Esophagus muscularis mucosa (tissue), 4 donors: Measurements from ENCODE around the gene EEF1AKMT3. TPM values are rescaled to one million over a fixed set of nuclear protein-coding genes. Genes with fewer than 3 reads are reported as not detected.
A peak's percentile ranks its signal among the peaks of the same experiment; 100 is the strongest.

Experiments
- DNase-seq: peaks from one replicate; pipeline ENCODE4 v3.0.0-alpha.2; 2017; ENCODE audit errors: extremely low spot score
- H3K27ac ChIP-seq, 4 donors: fragments of 200-600 bp; sonication (generic); replicated peaks in 1 of 4; 1 replicate in 3 of 4; 2 replicates in 1 of 4; pipeline ENCODE4 v1.5.1; 2016 to 2019; ENCODE audit warnings: mild to moderate bottlenecking in 1 of 4
- H3K27me3 ChIP-seq, 4 donors: fragments of 200-600 bp; sonication (generic); one replicate each; pipeline versions ENCODE4 v1.5.1 to v1.6.0; 2016 to 2019
- H3K36me3 ChIP-seq, 4 donors: fragments of 200-600 bp; sonication (generic); one replicate each; pipeline ENCODE4 v1.5.1; 2016 to 2019
- H3K4me1 ChIP-seq, 4 donors: fragments of 200-600 bp; sonication (generic); one replicate each; pipeline ENCODE4 v1.5.1; 2016 to 2019
- H3K4me3 ChIP-seq, 4 donors: fragments of 200-600 bp; sonication (generic); 1 replicate in 2 of 4; 2 replicates in 2 of 4; pipeline ENCODE4 v1.5.1; 2016 to 2019; ENCODE audit warnings: mild to moderate bottlenecking in 4 of 4, moderate library complexity in 1 of 4
- H3K9me3 ChIP-seq, 4 donors: fragments of 200-600 bp; sonication (generic); 1 replicate in 3 of 4; 2 replicates in 1 of 4; pipeline ENCODE4 v1.5.1; 2016 to 2019
- CTCF ChIP-seq, 3 experiments: fragments of 200-600 bp in 2 of 3; fragments of 450-650 bp in 1 of 3; sonication (generic) in 2 of 3; IDR thresholded peaks; one replicate each; pipeline ENCODE4 v1.5.1; 2017 to 2019; ENCODE audit warnings: antibody characterized with exemption in 3 of 3, mild to moderate bottlenecking in 2 of 3, moderate library complexity in 1 of 3
- EP300 ChIP-seq: sonication (generic); formaldehyde crosslinking; IDR thresholded peaks from one replicate; pipeline ENCODE4 v1.6.1; 2017; ENCODE audit warnings: antibody characterized with exemption
- POLR2A ChIP-seq: fragments of 450-650 bp; IDR thresholded peaks from one replicate; pipeline ENCODE4 v1.6.1; 2017; ENCODE audit warnings: antibody characterized with exemption, moderate library complexity, mild to moderate bottlenecking, low read depth
- POLR2AphosphoS5 ChIP-seq, 2 donors: sonication (generic); formaldehyde crosslinking; IDR thresholded peaks; one replicate each; pipeline ENCODE4 v1.6.1; 2017; ENCODE audit warnings: antibody characterized with exemption in 2 of 2
- WGBS: methylation state at CpG from one replicate; pipeline ENCODE4 v1.1.5; 2018; 5-methylcytosine and 5-hydroxymethylcytosine counted together
- intact Hi-C: fragments of 100-400 bp; cut with DNase I; formaldehyde crosslinking; loops from one replicate; pipeline ENCODE4 v1.15.1; 2023
- total RNA-seq, 4 donors: library from RNA; depleted of rRNA; stranded (reverse); fragments of >200 nt; gene quantifications; one replicate each; pipeline versions ENCODE4 v1.1.0 to v1.2.1, GENCODE V29; 2016

Gene EEF1AKMT3
- total RNA-seq, 4 donors from 2014 or later: 6.6 to 13.2 (median 10.0) TPM

- peak overlapping the region in 3 of 4 donors; percentile 74 to 77 (median 74) for H3K27ac ChIP-seq
- H3K9me3 ChIP-seq: no peaks in the 10 kb centered on the region
- 26% methylated on average over 4 of the region's 4 CpGs for WGBS
- peaks cover 14 to 29% (median 20%) of the 10 kb centered on the region in 4 donors for H3K4me1 ChIP-seq
- DNase-seq: no peak
- intact Hi-C loops: loop anchor here (1.0 to 5.0 kb wide), 2 partner anchors 50 to 123 kb away; no protein-coding TSS in a partner anchor
- H3K4me3 ChIP-seq: peak overlapping the region; percentile 66 to 99 (median 92)
- H3K36me3 ChIP-seq: peaks cover 12 to 47% (median 34%) of the 10 kb centered on the region in 4 donors
- TF ChIP-seq POLR2AphosphoS5 (IDR thresholded peaks at IDR 0.05) (no peak), POLR2A (no peak), EP300 (no peak), CTCF (IDR thresholded peaks at IDR 0.05) (no peak)
- H3K27me3 ChIP-seq: no peaks in the 10 kb centered on the region
Measured at GRCh38 chr12:57782243-57782607, 9.8 kb downstream of the EEF1AKMT3 start.

GRCh38 chr12:57782608-57783465 lies 10.4 kb downstream of the EEF1AKMT3 start, which contains the start of gene TSFM:
Gene TSFM (plus strand): TSS chr12:57782787. CDS start chr12:57782802, 15 bp downstream.
- WGBS: 2% methylated on average over 20 of the region's 45 CpGs
- Histone ChIP-seq H3K27me3 (no peaks in the 10 kb centered on the region), H3K4me1 (peaks cover 14 to 29% (median 20%) of the 10 kb centered on the region in 4 donors), H3K27ac (peak within 1 kb of the TSS; percentile 74 to 82 (median 76)), H3K9me3 (no peaks in the 10 kb centered on the region), H3K4me3 (peak within 1 kb of the TSS; percentile 66 to 99 (median 92)), H3K36me3 (peaks cover 18 to 54% (median 40%) of the 10 kb centered on the region in 4 donors)
- DNase-seq: peak; percentile 98
- intact Hi-C loops: loop anchor here (1.0 to 5.0 kb wide), 2 partner anchors 49 to 122 kb away; no protein-coding TSS in a partner anchor
- TF ChIP-seq CTCF (IDR thresholded peaks at IDR 0.05) (peak; percentile 98 to 99 (median 98)), POLR2A (peak; percentile 42), POLR2AphosphoS5 (IDR thresholded peaks at IDR 0.05) (peak; percentile 91 to 97), EP300 (no peak)

GRCh38 chr12:57783466-57783801 lies 11.0 kb downstream of the EEF1AKMT3 start:
- Histone ChIP-seq H3K4me3 (peak overlapping the region; percentile 66 to 99 (median 92)), H3K9me3 (no peaks in the 10 kb centered on the region), H3K27ac (peak overlapping the region in 2 of 4 donors; percentile 74 to 77), H3K36me3 (peaks cover 22 to 59% (median 46%) of the 10 kb centered on the region in 4 donors), H3K4me1 (peaks cover 14 to 29% (median 20%) of the 10 kb centered on the region in 4 donors), H3K27me3 (no peaks in the 10 kb centered on the region)
- no peak for TF ChIP-seq POLR2AphosphoS5 (IDR thresholded peaks at IDR 0.05)
- TF ChIP-seq POLR2A: no peak
- TF ChIP-seq EP300: no peak
- no peak for TF ChIP-seq CTCF (IDR thresholded peaks at IDR 0.05)
- intact Hi-C loops: loop anchor here (5.0 kb wide), 1 partner anchor 49 kb away; no protein-coding TSS in a partner anchor
- WGBS: 86% methylated on average over 12 of the region's 12 CpGs
- DNase-seq: no peak

GRCh38 chr12:57783861-57784260 lies 11.4 kb downstream of the EEF1AKMT3 start:
- H3K27ac ChIP-seq: no peak overlapping the region
- no peaks in the 10 kb centered on the region for H3K27me3 ChIP-seq
- peaks cover 26 to 59% (median 50%) of the 10 kb centered on the region in 4 donors for H3K36me3 ChIP-seq
- TF ChIP-seq POLR2AphosphoS5 (IDR thresholded peaks at IDR 0.05) (no peak), CTCF (IDR thresholded peaks at IDR 0.05) (no peak), EP300 (no peak), POLR2A (no peak)
- 92% methylated on average over 11 of the region's 11 CpGs for WGBS
- no peaks in the 10 kb centered on the region for H3K9me3 ChIP-seq
- DNase-seq: no peak
- H3K4me1 ChIP-seq: peaks cover 14 to 29% (median 20%) of the 10 kb centered on the region in 4 donors
- peak overlapping the region; percentile 66 to 99 (median 92) for H3K4me3 ChIP-seq
- intact Hi-C loops: loop anchor here (5.0 kb wide), 1 partner anchor 48 kb away; no protein-coding TSS in a partner anchor
